DOHH2 (cell line): ENCODE measurements around the gene TRPM3.

Experiments used
- H3F3A ChIP-seq: fragments of 200-600 bp; sonication (generic), shearing (Covaris generic); 2 replicates; pipeline ENCODE4 v1.6.0; 2016; ENCODE audit warnings: antibody characterized with exemption, mild to moderate bottlenecking; ENCODE audit not compliant: control insufficient read depth, insufficient read depth
- H3K27ac ChIP-seq: fragments of 200-600 bp; sonication (generic); 2 replicates; pipeline ENCODE4 v1.5.1; 2014; ENCODE audit warnings: low read depth, mild to moderate bottlenecking, low read length, moderate library complexity
- H3K27me3 ChIP-seq: fragments of 200-600 bp; sonication (generic); 2 replicates; pipeline ENCODE4 v1.6.1; 2014; ENCODE audit warnings: mild to moderate bottlenecking, low read length, mixed read lengths; ENCODE audit not compliant: control insufficient read depth
- H3K36me3 ChIP-seq: fragments of 200-600 bp; sonication (generic); 2 replicates; pipeline ENCODE4 v1.6.1; 2014; ENCODE audit warnings: mild to moderate bottlenecking, low read length, moderate library complexity, mixed read lengths; ENCODE audit not compliant: control insufficient read depth
- H3K4me1 ChIP-seq: fragments of 200-600 bp; sonication (generic); 2 replicates; pipeline ENCODE4 v1.6.1; 2014; ENCODE audit warnings: mild to moderate bottlenecking, low read length, mixed read lengths; ENCODE audit not compliant: control insufficient read depth
- H3K4me2 ChIP-seq: fragments of 200-600 bp; sonication (generic); 2 replicates; pipeline ENCODE4 v1.6.0; 2014; ENCODE audit warnings: mild to moderate bottlenecking, low read length, moderate library complexity
- H3K4me3 ChIP-seq: fragments of 200-600 bp; sonication (generic); 2 replicates; pipeline ENCODE4 v1.5.1; 2014; ENCODE audit warnings: mild to moderate bottlenecking, low read length, mixed read lengths
- H3K79me2 ChIP-seq: fragments of 200-600 bp; sonication (generic); 2 replicates; pipeline ENCODE4 v1.6.1; 2014; ENCODE audit warnings: mild to moderate bottlenecking, low read length, mixed read lengths; ENCODE audit not compliant: control insufficient read depth
- H3K9me2 ChIP-seq: fragments of 200-600 bp; sonication (generic); replicated peaks from 2 replicates; pipeline ENCODE4 v1.6.1; 2014; ENCODE audit warnings: mild to moderate bottlenecking, low read length, mixed read lengths; ENCODE audit not compliant: control insufficient read depth
- H3K9me3 ChIP-seq: fragments of 200-600 bp; sonication (generic); 2 replicates; pipeline ENCODE4 v1.6.1; 2014; ENCODE audit warnings: antibody characterized with exemption, low read length, mixed read lengths; ENCODE audit not compliant: control insufficient read depth, insufficient read depth
- H4K20me1 ChIP-seq: fragments of 200-600 bp; sonication (generic); 2 replicates; pipeline ENCODE4 v1.6.0; 2014; ENCODE audit warnings: low read depth, mild to moderate bottlenecking, antibody characterized with exemption, low read length, moderate library complexity; ENCODE audit not compliant: control insufficient read depth, insufficient read depth
- EZH2phosphoT487 ChIP-seq: fragments of 200-600 bp; sonication (generic); IDR thresholded peaks from 2 replicates; pipeline ENCODE4 v1.6.1; 2017; ENCODE audit warnings: borderline replicate concordance, mild to moderate bottlenecking, antibody characterized with exemption, low read length, moderate library complexity, mixed read lengths
- TF ChIP-seq, protein P1 (sequence below): fragments of 200-600 bp; sonication (generic); IDR thresholded peaks from one replicate; pipeline ENCODE4 v1.5.1; 2014; ENCODE audit warnings: antibody characterized with exemption, mild to moderate bottlenecking, low read depth, low read length; ENCODE audit not compliant: poor library complexity, severe bottlenecking

Gene TRPM3

DNA sequence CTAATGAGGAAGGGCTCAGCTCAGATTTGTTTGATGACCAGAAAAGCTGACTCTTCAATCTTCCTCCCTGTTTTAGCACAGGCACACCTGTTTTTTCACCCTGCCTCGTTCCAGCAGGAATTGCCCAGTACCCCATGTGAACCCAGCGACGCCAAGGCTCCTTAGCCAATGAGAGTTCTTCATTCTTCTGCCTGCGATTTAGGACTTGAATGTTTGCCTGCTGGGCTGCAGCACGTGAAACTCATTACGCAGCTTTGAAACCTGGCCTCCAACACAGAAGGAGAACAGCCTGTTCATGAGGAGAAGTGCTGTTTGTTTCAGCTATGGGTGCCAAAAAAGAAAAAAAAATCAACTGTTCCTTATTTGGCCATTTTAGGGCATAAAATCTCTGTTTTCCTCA, 315.5 kb downstream of the TRPM3 start:
- Histone ChIP-seq H3K4me1 (no peaks in the 10 kb centered on the region), H4K20me1 (no peaks in the 10 kb centered on the region), H3K9me3 (no peaks in the 10 kb centered on the region), H3K4me3 (no peak overlapping the region), H3K36me3 (no peaks in the 10 kb centered on the region), H3K79me2 (no peaks in the 10 kb centered on the region), H3K4me2 (no peak overlapping the region), H3K27me3 (no peaks in the 10 kb centered on the region), H3F3A (no peaks in the 10 kb centered on the region), H3K27ac (no peak overlapping the region), H3K9me2 (no peaks in the 10 kb centered on the region)
- no peak for TF ChIP-seq EZH2phosphoT487
- TF ChIP-seq, protein P1, sequence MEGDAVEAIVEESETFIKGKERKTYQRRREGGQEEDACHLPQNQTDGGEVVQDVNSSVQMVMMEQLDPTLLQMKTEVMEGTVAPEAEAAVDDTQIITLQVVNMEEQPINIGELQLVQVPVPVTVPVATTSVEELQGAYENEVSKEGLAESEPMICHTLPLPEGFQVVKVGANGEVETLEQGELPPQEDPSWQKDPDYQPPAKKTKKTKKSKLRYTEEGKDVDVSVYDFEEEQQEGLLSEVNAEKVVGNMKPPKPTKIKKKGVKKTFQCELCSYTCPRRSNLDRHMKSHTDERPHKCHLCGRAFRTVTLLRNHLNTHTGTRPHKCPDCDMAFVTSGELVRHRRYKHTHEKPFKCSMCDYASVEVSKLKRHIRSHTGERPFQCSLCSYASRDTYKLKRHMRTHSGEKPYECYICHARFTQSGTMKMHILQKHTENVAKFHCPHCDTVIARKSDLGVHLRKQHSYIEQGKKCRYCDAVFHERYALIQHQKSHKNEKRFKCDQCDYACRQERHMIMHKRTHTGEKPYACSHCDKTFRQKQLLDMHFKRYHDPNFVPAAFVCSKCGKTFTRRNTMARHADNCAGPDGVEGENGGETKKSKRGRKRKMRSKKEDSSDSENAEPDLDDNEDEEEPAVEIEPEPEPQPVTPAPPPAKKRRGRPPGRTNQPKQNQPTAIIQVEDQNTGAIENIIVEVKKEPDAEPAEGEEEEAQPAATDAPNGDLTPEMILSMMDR = no peak

DNA sequence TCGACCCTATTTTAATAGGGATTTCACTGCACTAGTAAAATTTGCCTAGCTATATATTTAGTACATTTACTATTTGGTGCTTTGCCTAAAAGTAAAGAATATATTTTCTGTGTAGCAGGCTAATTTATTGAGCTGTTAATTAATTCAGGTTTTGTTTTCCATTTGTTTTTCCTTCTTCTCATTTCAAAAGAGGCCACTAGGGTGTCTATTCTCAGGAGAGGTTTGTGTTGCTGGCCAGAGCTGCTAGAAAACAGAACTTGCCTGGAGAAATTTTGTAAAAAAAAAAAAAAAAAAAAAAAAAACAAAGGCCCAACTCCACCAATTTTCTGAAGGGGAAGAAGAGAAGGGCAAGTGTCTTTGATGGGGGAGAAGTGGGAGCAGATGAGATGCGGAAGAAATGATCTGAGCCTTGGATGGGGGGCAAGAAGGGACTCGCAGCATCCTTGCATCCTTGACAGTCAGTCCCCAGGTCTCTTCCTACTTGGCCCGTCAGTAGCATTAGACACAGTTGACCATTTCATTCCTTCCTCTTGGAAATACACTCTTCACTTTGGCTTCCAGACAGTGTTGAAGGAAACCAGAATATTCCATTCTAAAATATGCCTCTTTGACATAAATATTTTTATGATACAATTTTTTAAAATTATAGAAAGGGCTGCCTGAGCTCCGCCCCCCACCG, 318.5 kb downstream of the TRPM3 start:
- Histone ChIP-seq H3K79me2 (no peaks in the 10 kb centered on the region), H3K9me3 (no peaks in the 10 kb centered on the region), H3K4me2 (no peak overlapping the region), H3K27me3 (no peaks in the 10 kb centered on the region), H3K9me2 (no peaks in the 10 kb centered on the region), H3K4me1 (no peaks in the 10 kb centered on the region), H3F3A (no peaks in the 10 kb centered on the region), H4K20me1 (no peaks in the 10 kb centered on the region), H3K36me3 (no peaks in the 10 kb centered on the region), H3K27ac (no peak overlapping the region), H3K4me3 (no peak overlapping the region)
- TF ChIP-seq, protein P1 = no peak
- no peak for TF ChIP-seq EZH2phosphoT487

- Histone ChIP-seq H3K36me3 (no peaks in the 10 kb centered on the region), H3K9me3 (no peaks in the 10 kb centered on the region), H3K27ac (no peak overlapping the region), H3K4me1 (no peaks in the 10 kb centered on the region), H3F3A (no peaks in the 10 kb centered on the region), H3K79me2 (no peaks in the 10 kb centered on the region), H3K9me2 (no peaks in the 10 kb centered on the region), H3K4me2 (no peak overlapping the region), H4K20me1 (no peaks in the 10 kb centered on the region), H3K4me3 (no peak overlapping the region), H3K27me3 (no peaks in the 10 kb centered on the region)
- TF ChIP-seq, protein P1 = no peak
Observed at GRCh38 chr9:70802206-70802605, 319.2 kb downstream of the TRPM3 start.
